K562 (cell line): ENCODE results near the gene ZFP2.

Source experiments
- CHD7 ChIP-seq: fragments of 200-600 bp; sonication (generic); IDR thresholded peaks from one replicate; pipeline ENCODE4 v1.6.1; 2012; ENCODE audit warnings: mild to moderate bottlenecking, low read depth, low read length, inconsistent platforms
- EZH2 ChIP-seq: IDR thresholded peaks from 2 replicates; pipeline ENCODE4 v1.6.1; 2012; ENCODE audit warnings: low read depth, mild to moderate bottlenecking, inconsistent platforms, low read length, borderline replicate concordance
- GABPB1 ChIP-seq: sonication (generic); formaldehyde crosslinking; IDR thresholded peaks from 2 replicates; pipeline ENCODE4 v1.8.0; 2022; ENCODE audit warnings: mild to moderate bottlenecking, missing genetic modification reagents
- MYNN ChIP-seq, 2 experiments: sonication (generic); formaldehyde crosslinking in 1 of 2; IDR thresholded peaks; 2 replicates each; pipeline versions ENCODE4 v1.5.0 to v1.6.1; 2016 to 2020; ENCODE audit warnings: antibody characterized with exemption in 1 of 2, missing genetic modification reagents in 1 of 2
- SIRT6 ChIP-seq: IDR thresholded peaks from one replicate; pipeline ENCODE4 v1.6.1; 2012; ENCODE audit warnings: low read depth, mild to moderate bottlenecking, control low read depth, inconsistent platforms, low read length, moderate library complexity
- ZBTB11 ChIP-seq, 3 experiments: fragments of 200-800 bp in 1 of 3; fragments of 250-450 bp in 1 of 3; fragments of 450-650 bp in 1 of 3; sonication (Bioruptor Pico) in 1 of 3; sonication (Bioruptor generic) in 1 of 3; formaldehyde crosslinking in 1 of 3; IDR thresholded peaks; 2 replicates each; pipeline versions ENCODE4 v1.6.1 to v1.8.0; 2016 to 2022; ENCODE audit warnings: mild to moderate bottlenecking in 2 of 3, missing genetic modification characterization in 2 of 3, missing compliant biosample characterization in 1 of 3, moderate library complexity in 1 of 3
- TF ChIP-seq, protein P1 (sequence below), 3 experiments: IDR thresholded peaks in 2 of 3; conservative IDR thresholded peaks in 1 of 3; 2 replicates each; pipeline ENCODE4 v1.5.1; 2011 to 2012; ENCODE audit warnings: low read length in 3 of 3, mild to moderate bottlenecking in 3 of 3, control low read depth in 2 of 3, improper control_type of control experiment in 1 of 3, inconsistent platforms in 1 of 3, low read depth in 1 of 3, mixed read lengths in 1 of 3, moderate library complexity in 1 of 3; ENCODE audit not compliant: insufficient read depth in 2 of 3
- TF ChIP-seq, protein P2 (sequence below): fragments of 450-650 bp; formaldehyde crosslinking; IDR thresholded peaks from 2 replicates; pipeline ENCODE4 v1.4.0; 2022; ENCODE audit warnings: mild to moderate bottlenecking, moderate library complexity

DNA sequence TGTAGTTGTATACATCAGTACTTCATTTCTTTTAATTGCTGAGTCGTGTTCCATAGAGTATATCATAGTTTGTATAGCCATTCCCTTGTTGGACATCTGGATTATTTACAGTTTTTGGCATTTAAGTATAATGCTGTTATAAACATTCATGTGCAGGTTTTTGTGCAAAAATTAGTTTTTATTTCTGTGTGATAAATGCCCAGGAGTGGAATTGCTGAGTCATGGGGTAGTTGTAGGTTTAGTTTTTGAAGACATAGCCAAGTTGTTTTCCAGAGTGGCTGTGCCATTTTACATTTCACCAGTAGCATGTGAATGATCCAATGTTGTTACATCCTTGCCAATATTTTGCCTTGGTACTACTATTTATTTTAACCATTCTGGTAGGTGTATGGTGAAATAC lies 23.4 kb upstream of the ZFP2 start:
- TF ChIP-seq ZBTB11 (CRISPR knock-in tag; IDR thresholded peaks at IDR 0.05) (no peak), SIRT6 (no peak), MYNN (IDR thresholded peaks at IDR 0.05) (no peak), MYNN (CRISPR knock-in tag; IDR thresholded peaks at IDR 0.05) (no peak), GABPB1 (no peak), EZH2 (no peak), CHD7 (no peak)
- TF ChIP-seq, protein P1, sequence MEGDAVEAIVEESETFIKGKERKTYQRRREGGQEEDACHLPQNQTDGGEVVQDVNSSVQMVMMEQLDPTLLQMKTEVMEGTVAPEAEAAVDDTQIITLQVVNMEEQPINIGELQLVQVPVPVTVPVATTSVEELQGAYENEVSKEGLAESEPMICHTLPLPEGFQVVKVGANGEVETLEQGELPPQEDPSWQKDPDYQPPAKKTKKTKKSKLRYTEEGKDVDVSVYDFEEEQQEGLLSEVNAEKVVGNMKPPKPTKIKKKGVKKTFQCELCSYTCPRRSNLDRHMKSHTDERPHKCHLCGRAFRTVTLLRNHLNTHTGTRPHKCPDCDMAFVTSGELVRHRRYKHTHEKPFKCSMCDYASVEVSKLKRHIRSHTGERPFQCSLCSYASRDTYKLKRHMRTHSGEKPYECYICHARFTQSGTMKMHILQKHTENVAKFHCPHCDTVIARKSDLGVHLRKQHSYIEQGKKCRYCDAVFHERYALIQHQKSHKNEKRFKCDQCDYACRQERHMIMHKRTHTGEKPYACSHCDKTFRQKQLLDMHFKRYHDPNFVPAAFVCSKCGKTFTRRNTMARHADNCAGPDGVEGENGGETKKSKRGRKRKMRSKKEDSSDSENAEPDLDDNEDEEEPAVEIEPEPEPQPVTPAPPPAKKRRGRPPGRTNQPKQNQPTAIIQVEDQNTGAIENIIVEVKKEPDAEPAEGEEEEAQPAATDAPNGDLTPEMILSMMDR (IDR thresholded peaks at IDR 0.05 in 2 of 3, conservative IDR thresholded peaks at IDR 0.05 in 1 of 3; ENCODE audit: insufficient read depth in 2 of 3, low read depth in 1 of 3, low read length in 3 of 3) = no peak
- TF ChIP-seq, protein P2, sequence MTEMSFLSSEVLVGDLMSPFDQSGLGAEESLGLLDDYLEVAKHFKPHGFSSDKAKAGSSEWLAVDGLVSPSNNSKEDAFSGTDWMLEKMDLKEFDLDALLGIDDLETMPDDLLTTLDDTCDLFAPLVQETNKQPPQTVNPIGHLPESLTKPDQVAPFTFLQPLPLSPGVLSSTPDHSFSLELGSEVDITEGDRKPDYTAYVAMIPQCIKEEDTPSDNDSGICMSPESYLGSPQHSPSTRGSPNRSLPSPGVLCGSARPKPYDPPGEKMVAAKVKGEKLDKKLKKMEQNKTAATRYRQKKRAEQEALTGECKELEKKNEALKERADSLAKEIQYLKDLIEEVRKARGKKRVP = no peak
